Activated CD4-positive, alpha-beta T cell treated with anti-CD3 and anti-CD28 coated beads for 24 hours (primary cell): ENCODE data around the gene DCUN1D2.
"Not testable (repeated sequence)": the region's sequence is repeated elsewhere in the genome, so short reads cannot be mapped to it uniquely, and the experiment has no call there.

Source experiments
- DNase-seq, 2 donors: peaks; one replicate each; pipeline ENCODE4 v3.0.0-alpha.2; 2020; ENCODE audit warnings: low read depth in 2 of 2

The DCUN1D2 gene

DNA sequence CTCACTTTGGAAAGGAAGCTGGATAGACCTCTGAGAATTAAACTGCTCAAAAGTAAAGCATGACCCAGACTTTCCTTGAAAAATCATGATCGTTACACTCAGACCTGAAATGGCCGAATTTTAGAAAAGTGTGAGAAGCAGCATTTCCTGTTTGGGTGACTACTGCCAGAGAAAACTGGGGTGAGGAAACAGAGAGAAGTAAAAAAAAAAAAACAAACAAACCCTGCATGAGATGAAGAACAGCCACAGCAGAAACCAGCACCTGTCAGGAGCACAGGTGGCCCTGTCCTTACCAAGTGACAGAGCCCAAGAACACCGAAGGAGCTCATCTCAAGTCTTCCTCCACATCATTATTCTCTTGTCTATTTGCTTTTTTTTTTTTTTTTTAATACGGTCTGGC lies 25.2 kb downstream of the DCUN1D2 start:
- DNase-seq, result no peak

DNA sequence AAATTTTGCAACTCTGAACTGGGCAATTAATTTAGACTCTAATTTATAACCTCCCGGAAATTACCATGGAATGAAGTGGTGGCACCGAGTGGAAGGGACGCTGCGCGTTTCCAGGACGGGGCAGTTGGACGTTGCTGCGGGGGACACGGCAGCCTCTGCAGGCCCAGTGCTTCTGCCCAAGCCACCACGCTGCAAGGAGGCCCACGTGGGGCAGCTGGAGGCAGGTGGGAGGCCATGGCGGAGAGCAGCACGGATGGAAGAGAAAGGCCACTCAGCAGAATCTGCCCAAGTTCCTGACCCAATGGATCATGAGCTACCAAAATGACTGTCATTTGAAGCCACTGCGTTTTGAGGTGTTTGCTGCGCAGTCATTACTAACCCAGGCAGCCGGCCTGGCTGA lies 26.0 kb downstream of the DCUN1D2 start:
- DNase-seq, result no peak

DNA sequence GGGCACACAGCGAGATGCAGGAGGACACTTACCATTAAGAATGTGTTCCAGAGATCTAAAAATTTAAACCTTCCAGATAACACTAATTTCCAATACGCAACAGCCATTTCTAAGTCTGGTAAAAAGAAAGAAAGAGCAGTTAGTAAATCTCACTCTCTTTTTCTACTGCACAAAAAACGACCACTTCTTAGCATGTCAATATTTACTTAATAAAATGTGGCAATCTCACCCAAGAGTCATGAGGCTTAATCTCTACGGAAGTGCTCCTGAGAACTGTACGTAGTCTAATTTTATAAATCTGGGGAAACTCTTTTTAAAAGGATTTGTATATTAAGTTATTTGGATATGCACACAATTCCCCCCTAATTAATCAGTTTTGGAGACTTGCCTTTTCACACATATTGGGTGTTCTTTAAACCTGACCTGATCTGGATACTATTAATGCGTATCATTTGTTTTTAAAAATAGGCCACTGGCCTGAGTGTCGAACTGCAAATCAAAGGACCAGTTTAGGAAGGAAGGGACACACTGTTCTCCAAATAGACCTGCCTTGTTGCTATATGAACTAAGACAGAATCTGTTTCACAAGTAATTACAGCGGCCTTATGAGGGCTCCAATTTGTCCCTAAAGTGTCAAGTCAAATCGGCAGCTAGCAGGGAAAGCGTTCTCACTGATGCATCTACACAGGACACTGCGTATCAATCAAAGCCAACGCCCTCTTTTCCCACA lies 29.3 kb downstream of the DCUN1D2 start:
- DNase-seq, result no peak

DNA sequence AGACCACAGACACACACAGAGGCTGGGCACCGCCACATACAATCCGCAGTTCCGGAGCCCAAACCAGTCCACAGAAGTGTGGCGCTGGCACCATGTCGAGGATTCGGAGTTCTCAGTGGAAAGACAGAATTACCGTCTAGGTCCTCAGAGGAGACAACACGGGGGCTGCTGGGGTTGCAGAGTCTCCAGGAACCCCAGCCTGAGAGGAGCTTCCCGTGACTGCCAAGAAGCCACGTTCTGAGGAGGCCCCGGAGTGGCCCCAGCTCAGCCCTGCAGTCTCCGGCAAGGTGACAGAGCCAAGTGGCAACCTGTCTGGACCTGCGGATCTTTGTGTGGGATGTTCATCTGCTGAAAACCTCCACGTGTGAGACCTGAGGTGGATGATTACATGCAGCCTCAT lies 29.9 kb downstream of the DCUN1D2 start:
- DNase-seq, result no peak

DNA sequence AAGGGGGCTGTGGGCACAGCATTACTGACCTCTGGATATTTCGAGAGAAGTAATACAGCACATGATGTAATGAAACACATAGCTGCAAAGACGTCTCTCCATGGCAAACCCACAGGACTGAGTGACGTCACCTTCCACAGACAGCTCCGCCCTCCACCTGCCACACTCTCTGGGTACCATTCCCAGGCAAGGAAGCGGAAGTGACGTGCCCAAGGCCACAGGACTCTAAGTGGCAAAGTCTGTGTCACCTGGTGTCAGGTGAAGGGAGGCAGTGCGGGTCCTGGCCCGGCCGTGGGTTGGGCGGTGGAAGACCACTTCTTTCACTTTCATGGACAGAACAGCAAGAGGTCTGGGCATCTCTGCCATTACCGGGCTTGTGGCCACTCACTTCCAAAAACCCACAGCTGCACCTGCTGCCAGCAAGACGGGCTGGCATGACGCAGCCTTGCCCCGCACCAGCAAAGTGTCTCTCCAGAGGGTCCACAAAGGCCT lies 30.4 kb downstream of the DCUN1D2 start:
- DNase-seq, result no peak

DNA sequence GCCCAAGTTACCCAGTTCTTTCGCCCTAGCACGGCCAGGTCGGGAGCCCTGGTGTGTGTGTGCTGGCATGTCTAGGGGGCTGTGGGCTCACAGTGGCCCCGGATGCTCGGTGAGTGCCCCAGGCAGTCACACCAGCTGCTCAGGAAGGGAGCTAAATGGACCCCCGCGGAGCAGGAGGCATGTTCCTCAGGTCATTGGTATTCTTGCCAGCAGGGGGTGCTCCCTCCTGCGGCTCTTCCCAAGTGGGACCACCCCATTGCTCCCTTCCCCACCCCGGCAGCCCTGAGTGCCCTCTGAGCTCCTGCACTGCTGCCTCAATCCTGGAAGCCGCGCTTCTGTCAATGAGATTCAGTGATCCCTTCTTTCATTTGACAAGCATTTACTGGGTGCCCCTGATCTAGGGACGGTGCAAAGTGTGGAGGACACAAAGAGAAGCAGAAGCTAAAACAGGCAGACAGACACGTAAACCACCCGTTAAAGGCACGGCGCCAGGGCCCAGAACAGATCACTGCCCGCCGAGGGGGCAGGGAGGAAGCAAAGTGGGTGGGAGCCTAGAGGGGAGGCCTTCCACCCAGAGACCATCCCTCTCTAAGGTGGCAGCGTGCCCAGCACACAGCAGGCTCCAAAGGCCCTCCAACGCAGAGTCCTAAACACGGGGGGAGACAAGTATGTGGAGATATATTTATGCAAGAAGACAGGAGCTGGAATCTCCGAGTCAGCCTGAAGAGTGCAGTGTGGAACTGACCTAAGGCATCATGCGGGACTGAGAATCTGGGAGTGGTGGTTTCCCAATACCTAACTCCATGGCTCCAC lies 32.1 kb downstream of the DCUN1D2 start:
- no peak for DNase-seq

DNA sequence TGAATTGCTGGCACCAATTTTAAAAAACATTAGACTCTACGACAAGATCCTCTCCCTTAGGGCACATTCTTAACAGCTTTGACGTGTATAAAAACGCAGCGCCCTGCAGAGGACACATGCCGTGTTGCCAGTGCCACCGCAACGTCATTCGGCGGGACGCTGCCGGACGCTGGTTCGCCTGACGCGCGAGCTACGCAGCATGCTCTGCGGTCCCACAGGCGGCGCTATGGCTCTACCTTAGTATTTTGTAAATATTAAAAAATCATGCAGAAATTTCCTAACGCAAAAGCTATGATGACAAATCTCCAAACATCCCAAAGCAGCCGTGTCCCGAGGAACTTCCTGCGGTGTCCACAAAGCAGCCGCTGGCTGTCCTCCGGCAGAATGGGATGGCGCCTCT lies 33.0 kb downstream of the DCUN1D2 start:
- no peak for DNase-seq

DNA sequence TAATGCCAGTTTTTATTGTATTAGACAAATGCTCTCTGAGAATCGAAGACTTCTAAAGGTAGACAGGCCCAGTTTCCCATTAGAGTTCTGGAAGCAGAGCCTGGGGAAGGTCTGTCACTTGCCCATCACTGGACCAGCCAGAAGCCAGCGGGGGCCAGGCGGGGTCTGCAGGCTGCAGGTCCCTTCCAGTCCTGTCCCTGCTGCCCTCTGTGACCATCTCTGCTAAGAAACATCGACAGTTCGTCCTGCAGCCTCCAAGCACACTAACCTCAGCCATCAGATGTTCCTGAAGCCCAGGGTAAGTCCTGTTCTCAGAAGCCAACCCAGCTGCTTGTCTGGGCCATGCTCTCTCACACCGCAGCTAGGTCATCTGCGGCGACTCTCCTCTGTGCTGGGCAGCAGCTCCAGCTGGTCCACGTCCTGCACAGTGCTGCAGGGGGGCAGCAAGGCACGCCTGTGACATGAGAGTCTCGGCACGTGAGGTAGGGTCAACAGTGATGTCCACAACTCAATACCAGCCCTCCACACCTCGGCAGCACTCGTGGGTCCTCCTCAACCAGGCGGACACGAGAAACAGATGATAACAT lies 34.3 kb downstream of the DCUN1D2 start:
- DNase-seq, result no peak

DNA sequence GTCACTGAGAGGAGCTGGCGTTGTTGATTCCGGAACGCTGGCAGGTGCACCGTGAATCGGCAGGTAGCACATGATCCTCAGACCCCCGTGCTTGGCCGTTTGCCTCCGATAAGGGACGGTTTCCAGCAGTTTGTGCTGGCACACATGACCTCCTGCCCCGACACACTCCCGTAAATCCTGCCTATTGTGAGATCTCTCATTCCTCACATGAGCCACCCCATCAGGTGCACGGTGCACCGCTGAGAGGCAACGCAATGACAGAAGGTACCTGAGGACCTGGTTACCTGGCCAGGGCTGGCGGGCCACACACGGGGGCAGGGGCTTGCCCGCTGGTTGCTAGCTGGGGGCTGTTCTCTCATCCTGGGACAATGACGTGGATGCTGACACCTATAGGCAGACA lies 35.1 kb downstream of the DCUN1D2 start:
- DNase-seq, result no peak

DNA sequence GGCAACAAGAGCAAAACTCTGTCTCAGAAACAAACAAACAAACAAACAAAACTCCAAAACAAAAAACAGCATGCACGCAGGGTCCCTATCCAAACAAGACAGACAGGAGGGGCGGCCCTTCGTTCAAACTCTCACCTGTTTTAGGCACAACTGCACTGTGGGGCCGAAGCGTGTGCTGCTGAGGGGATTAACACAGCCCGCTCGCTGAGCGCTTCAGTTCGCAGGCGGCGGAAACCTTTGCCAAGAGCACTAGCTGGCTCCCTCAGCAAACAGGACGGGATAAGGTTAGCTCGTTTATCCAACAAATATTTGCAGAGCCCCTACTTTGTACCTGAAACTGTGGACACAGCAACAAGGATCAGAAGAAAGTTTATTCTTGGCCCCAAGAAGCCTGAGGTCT lies 35.6 kb downstream of the DCUN1D2 start:
- no peak for DNase-seq

DNA sequence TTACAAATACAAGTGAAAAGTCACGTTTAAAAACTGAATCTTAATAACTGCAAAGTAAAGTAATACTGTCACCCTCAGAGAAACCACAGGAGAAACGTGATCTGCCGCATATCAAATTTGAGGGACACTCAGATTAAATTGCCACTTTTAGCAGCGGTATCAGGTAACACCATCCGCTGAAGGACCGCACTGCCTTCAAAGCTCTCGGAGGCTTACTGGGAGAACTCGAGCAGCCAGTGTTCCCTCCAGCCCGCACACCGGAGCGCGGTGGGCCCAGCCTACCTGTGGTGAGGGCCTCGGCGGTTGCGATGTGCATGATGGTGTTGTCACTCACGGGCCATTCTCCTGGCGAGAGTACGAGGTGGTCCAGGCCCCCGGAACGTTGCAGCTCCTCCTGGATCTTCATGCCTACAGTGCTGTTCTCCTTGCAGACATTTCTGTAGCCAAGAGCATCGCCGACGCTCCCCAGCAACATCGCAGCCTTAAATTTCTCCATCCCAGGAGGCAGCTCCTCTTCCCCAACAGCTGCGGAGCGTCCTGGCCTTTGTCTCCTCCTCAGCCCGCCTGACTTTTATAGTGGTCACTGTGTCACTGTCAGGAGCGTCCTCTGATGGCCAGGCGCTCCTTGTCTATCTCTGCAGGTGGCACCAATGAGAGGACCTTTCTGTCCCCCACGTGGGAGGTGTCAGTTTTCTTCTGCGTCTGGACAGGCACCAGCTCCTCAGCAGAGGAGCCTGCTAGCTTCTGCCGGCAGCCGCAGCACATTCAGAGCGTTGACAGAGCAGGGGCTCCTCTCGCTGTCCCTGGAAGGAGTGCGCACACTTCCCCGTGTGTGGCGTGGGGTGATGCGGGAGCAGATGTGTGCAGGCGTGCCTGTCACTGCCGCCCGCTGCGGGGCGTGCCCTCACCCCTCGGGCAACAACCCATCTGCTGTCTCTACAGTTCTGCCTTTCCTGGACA lies 37.3 kb downstream of the DCUN1D2 start, which contains the start of gene ADPRHL1:
Gene ADPRHL1 (minus strand): TSS at position 547 of the 960 bp plus-strand sequence. CDS start 51 bp downstream, at position 496.
- DNase-seq, result no peak

DNA sequence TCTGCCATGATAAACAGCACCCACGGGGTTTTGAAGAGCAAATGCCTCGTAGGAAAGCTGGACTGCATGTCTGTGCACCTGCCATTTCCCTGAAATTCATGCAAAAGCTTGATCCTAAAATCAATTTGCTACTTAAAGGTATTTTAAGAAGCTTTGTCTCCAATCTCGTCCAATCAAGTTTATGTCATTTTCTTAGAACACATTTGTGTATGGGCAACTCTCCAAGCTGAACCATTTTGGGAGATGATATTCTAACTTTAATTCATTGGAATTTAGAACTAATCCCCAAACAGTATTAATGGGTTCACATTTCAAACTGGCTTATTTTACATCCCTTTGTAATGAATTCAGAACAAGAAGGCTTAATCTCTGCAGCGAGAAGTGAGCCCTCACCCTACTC lies 38.0 kb downstream of the DCUN1D2 start:
- no peak for DNase-seq

DNA sequence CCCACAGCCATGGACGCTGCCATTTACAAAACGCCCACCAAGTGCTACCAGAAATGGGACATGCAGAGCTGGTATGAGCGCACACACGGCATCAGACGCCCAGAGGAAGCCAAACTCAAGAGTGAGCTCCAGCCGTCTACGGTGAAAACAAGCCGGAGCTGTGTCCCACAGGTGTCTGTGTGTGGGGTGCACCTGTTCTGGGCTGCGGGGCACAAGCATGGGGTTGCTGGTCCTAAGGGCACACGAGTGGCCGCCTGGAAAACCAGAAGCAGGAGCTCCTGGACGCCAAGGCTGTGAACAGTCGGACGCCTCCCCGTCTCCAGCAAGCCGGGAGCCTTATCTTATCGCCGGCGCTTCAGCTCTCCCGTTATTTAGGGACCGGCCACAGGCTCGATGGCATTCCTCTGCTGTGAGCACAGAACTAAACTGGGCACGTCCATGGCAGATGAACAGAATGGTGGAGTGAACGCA lies 38.5 kb downstream of the DCUN1D2 start:
- DNase-seq, result no peak

DNA sequence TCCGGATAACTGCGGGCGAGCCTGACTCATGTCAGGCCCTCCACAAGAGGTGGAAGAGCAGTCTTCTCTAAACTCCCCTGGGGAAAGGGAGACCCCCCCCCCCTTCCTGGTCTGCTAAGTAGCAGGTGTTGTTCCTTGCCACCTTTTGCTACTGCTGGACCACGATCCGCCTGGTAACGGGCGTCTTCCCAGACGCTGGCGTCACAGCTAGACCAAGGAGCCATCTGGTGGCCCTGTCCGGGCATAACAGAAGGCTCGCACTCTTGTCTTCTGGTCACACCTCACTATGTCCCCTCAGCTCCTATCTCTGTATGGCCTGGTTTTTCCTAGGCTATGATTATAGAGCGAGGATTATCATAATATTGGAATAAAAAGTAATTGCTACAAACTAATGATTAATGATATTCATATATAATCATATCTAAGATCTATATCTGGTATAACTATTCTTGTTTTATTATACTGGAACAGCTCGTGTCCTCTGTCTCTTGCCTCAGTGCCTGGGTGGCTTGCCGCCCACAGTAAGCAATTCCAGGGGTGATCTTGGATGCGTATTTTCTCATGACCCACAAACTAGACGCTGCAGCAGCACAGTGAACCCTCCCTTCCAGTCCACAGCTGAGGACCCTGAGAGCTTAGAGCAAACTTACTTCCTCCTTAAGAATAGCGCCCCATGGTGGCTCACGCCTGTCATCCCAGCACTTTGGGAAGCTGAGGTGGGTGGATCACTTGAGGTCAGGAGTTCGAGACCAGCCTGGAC lies 39.5 kb downstream of the DCUN1D2 start:
- DNase-seq, result not testable (repeated sequence)

DNA sequence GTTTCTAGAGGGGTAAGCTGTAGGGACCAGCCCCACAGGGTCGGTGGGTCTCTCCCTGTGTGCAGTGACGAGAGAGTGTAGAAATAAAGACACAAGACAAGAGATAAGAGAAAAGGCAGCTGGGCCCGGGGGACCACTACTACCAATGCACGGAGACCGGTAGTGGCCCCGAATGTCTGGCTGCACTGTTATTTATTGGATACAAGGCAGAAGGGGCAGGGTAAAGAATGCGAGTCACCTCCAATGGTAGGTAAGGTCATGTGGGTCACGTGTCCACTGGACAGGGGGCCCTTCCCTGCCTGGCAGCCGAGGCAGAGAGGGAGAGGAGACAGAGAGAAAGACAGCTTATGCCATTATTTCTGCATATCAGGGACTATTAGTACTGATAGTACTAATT lies 40.2 kb downstream of the DCUN1D2 start:
- DNase-seq, result not testable (repeated sequence)

DNA sequence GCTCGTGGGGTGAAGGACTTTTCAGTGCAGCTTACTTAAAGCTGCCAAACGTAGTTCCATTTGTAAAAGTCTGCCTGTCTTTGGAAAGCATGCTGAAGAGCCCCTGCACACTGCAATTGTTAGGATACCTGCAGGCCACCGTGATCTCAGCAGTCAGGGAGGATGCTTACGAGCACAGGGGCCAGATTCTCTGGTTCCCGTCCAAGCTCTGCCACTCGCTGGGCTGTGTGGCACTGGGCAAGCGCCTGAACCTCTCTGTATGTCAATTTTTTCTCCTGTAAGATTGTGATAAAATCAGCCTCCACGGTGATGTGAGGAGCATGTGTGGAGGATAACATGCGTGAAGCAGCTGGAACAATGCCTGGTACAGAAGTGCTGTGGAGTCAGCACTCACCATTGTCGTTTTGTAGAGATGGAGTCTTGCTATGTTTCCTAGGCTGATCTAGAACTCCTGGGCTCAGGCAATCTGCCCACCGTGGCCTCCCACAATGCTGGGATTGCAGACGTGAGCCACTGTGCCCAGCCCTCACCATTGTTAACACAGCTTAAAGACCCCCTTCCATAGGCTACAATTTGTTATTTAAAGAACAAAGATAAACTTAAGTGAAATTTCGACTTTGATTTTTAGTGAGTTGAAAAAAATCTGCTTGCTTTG lies 40.7 kb downstream of the DCUN1D2 start:
- no peak for DNase-seq

DNA sequence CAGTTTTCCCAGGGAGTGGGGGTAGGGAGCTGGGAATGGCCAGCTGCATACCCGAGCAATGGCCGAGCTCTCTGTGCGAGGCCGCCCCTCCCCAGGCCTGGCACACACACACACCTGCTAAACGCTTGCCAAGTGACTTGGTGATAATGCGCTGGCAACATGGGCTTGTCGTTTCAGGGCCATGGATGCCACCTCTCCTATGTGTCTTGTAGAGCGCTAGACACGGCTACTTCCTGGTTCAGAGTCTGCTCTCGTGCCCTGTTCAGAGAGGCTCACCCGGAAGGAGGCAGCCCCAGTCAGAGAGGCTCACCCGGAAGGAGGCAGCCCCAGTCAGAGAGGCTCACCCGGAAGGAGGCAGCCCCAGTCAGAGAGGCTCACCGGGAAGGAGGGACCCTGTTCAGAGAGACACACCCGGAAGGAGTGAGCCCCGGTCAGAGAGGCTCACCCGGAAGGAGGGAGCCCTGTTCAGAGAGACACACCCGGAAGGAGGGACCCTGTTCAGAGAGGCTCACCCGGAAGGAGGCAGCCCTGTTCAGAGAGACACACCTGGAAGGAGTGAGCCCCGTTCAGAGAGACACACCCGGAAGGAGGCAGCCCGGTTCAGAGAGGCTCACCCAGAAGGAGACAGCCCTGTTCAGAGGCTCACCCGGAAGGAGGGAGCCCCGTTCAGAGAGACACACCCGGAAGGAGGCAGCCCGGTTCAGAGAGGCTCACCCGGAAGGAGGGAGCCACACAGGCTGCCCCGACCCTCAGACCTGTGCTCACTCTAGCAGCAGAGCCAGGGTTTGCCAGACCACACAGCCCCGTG lies 41.4 kb downstream of the DCUN1D2 start:
- DNase-seq, result no peak

DNA sequence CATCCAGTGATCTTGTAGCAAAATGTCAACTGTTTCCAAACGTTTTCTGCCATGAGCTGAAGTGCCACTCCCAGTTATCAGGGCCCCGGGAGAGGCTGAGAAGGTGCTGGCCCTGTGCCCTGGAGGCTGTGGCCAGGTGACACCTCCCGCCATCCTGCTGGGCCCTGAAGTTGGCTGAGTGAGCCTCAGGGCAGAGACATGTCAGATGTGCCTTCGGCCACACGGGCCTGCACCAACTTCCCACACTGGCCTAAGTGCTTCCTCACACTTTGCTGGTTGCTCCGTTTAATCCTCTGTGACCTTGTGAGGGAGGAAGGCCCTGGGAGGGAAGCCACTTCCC lies 42.0 kb downstream of the DCUN1D2 start:
- no peak for DNase-seq

DNA sequence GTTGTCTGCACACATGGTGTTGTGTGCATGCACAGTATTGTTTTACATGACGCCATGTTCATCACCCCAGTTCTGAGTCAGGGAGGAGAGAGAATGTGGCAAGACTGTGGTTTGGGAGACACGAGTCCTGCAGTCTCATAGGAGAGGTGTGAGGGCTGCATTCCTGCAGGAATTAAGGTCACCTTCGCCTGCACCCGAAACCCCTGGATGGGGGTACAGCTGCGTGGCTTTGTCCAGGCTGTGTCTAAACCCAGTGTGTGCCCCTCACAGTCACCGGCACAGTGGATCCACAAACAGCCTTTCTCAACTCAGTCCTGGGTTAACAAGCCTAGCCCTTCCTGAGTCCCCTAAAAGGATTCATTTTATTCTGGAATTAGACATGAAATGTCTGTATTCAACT lies 42.9 kb downstream of the DCUN1D2 start:
- DNase-seq, result no peak
